PC-9 (cell line): ENCODE results near the gene OR6B1.
"Not testable (repeated sequence)": the region's sequence is repeated elsewhere in the genome, so short reads cannot be mapped to it uniquely, and the experiment has no call there.

ENCODE experiments used
- EZH2 ChIP-seq: fragments of 200-600 bp; sonication (generic); IDR thresholded peaks from 2 replicates; pipeline ENCODE4 v1.8.0; 2017; ENCODE audit warnings: antibody characterized with exemption, low read depth
- TF ChIP-seq, protein P1 (sequence below): fragments of 200-600 bp; sonication (generic); conservative IDR thresholded peaks from 2 replicates; pipeline ENCODE4 v1.6.1; 2017; ENCODE audit warnings: mixed run types, antibody characterized with exemption, mild to moderate bottlenecking, moderate library complexity

- TF ChIP-seq, protein P1, sequence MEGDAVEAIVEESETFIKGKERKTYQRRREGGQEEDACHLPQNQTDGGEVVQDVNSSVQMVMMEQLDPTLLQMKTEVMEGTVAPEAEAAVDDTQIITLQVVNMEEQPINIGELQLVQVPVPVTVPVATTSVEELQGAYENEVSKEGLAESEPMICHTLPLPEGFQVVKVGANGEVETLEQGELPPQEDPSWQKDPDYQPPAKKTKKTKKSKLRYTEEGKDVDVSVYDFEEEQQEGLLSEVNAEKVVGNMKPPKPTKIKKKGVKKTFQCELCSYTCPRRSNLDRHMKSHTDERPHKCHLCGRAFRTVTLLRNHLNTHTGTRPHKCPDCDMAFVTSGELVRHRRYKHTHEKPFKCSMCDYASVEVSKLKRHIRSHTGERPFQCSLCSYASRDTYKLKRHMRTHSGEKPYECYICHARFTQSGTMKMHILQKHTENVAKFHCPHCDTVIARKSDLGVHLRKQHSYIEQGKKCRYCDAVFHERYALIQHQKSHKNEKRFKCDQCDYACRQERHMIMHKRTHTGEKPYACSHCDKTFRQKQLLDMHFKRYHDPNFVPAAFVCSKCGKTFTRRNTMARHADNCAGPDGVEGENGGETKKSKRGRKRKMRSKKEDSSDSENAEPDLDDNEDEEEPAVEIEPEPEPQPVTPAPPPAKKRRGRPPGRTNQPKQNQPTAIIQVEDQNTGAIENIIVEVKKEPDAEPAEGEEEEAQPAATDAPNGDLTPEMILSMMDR: not testable (repeated sequence)
- not testable (repeated sequence) for TF ChIP-seq EZH2
Observed at GRCh38 chr7:144050884-144051283, 50.8 kb downstream of the OR6B1 start.
